HepG2 (cell line): ENCODE measurements around the gene BCL2L1. TPM values are rescaled to one million over a fixed set of nuclear protein-coding genes. Genes with fewer than 3 reads are reported as not detected.
A peak's percentile ranks its signal among the peaks of the same experiment; 100 is the strongest.

ENCODE experiments used
- ESRRA ChIP-seq: sonication (generic); formaldehyde crosslinking; IDR thresholded peaks from 2 replicates; pipeline ENCODE4 v1.5.1; 2020; ENCODE audit warnings: mild to moderate bottlenecking, low read depth, missing genetic modification reagents
- HNRNPK ChIP-seq: fragments of 200-400 bp; formaldehyde crosslinking; IDR thresholded peaks from 2 replicates; pipeline ENCODE4 v1.6.1; 2018; ENCODE audit warnings: low read length, low read depth, moderate library complexity, mild to moderate bottlenecking; ENCODE audit not compliant: poor library complexity, severe bottlenecking
- IRF9 ChIP-seq: sonication (generic); formaldehyde crosslinking; IDR thresholded peaks from 2 replicates; pipeline ENCODE4 v1.8.0; 2022; ENCODE audit warnings: missing genetic modification reagents, mild to moderate bottlenecking, borderline replicate concordance
- ISL2 ChIP-seq: sonication (generic); formaldehyde crosslinking; IDR thresholded peaks from 2 replicates; pipeline ENCODE4 v1.5.0; 2020; ENCODE audit warnings: missing genetic modification reagents
- KMT2A ChIP-seq: sonication (generic); formaldehyde crosslinking; IDR thresholded peaks from 2 replicates; pipeline ENCODE4 v1.4.0; 2020; ENCODE audit warnings: missing genetic modification reagents
- ONECUT2 ChIP-seq: sonication (generic); formaldehyde crosslinking; IDR thresholded peaks from 2 replicates; pipeline ENCODE4 v1.4.0; 2020; ENCODE audit warnings: missing genetic modification reagents
- RCOR2 ChIP-seq: IDR thresholded peaks from 2 replicates; pipeline ENCODE4 v1.6.1; 2016; ENCODE audit warnings: missing biosample characterization, missing genetic modification reagents
- SMAD3 ChIP-seq: sonication (generic); formaldehyde crosslinking; IDR thresholded peaks from 2 replicates; pipeline ENCODE4 v1.4.0; 2020; ENCODE audit warnings: missing genetic modification reagents
- THAP8 ChIP-seq: sonication (generic); formaldehyde crosslinking; IDR thresholded peaks from 2 replicates; pipeline ENCODE4 v1.5.1; 2020; ENCODE audit warnings: missing genetic modification reagents, mild to moderate bottlenecking, borderline replicate concordance
- THRA ChIP-seq: sonication (generic); formaldehyde crosslinking; IDR thresholded peaks from 2 replicates; pipeline ENCODE4 v1.4.0; 2020; ENCODE audit warnings: missing genetic modification reagents, borderline replicate concordance
- YEATS2 ChIP-seq: sonication (generic); formaldehyde crosslinking; IDR thresholded peaks from 2 replicates; pipeline ENCODE4 v1.4.0; 2020; ENCODE audit warnings: missing genetic modification reagents, borderline replicate concordance
- ZFP36L2 ChIP-seq: sonication (generic); formaldehyde crosslinking; IDR thresholded peaks from 2 replicates; pipeline ENCODE4 v1.4.0; 2020; ENCODE audit warnings: missing genetic modification reagents
- ZNF496 ChIP-seq: sonication (generic); formaldehyde crosslinking; IDR thresholded peaks from 2 replicates; pipeline ENCODE4 v1.8.1; 2023; ENCODE audit warnings: mild to moderate bottlenecking, moderate library complexity, missing genetic modification reagents; ENCODE audit not compliant: insufficient replicate concordance
- ZNF557 ChIP-seq: sonication (generic); formaldehyde crosslinking; IDR thresholded peaks from 2 replicates; pipeline ENCODE4 v1.4.0; 2020; ENCODE audit warnings: missing genetic modification reagents
- ZNF605 ChIP-seq: sonication (generic); formaldehyde crosslinking; IDR thresholded peaks from 2 replicates; pipeline ENCODE4 v1.8.0; 2022; ENCODE audit warnings: mild to moderate bottlenecking, missing genetic modification reagents
- ZNF709 ChIP-seq: sonication (generic); formaldehyde crosslinking; IDR thresholded peaks from 2 replicates; pipeline ENCODE4 v1.5.0; 2020; ENCODE audit warnings: mild to moderate bottlenecking, missing genetic modification reagents
- ZNF772 ChIP-seq: sonication (generic); formaldehyde crosslinking; IDR thresholded peaks from 2 replicates; pipeline ENCODE4 v1.5.0; 2020; ENCODE audit warnings: mild to moderate bottlenecking, missing genetic modification reagents
- ZNF781 ChIP-seq: sonication (generic); formaldehyde crosslinking; IDR thresholded peaks from 2 replicates; pipeline ENCODE4 v1.5.1; 2020; ENCODE audit warnings: borderline replicate concordance, mild to moderate bottlenecking, missing genetic modification reagents; ENCODE audit errors: not compliant biosample characterization
- polyA plus RNA-seq, 8 experiments: library from polyadenylated mRNA; depleted of rRNA in 3 of 8; stranded (reverse) in 7 of 8; unstranded in 1 of 8; fragments of >200 nt; fragmentation: Illumina TruSeq in 4 of 8; extraction: Trizol in 4 of 8; gene quantifications; 2 replicates each; pipeline versions ENCODE4 v1.2.1 to v1.2.3, GENCODE V29; 2011 to 2016; ENCODE audit warnings: low read depth in 4 of 8, missing spikeins in 1 of 8, mixed read lengths in 1 of 8; ENCODE audit not compliant: insufficient read depth in 1 of 8
- total RNA-seq, 5 experiments: library from RNA; depleted of rRNA; stranded (reverse); fragments of >200 nt; fragmentation: Illumina TruSeq; extraction: Trizol; gene quantifications; 2 replicates each; pipeline ENCODE4 v1.2.3, GENCODE V29; 2016; ENCODE audit warnings: low read depth in 1 of 5
- TF ChIP-seq, protein P1 (sequence below): sonication (generic); formaldehyde crosslinking; IDR thresholded peaks from 2 replicates; pipeline ENCODE4 v1.8.0; 2022; ENCODE audit warnings: mild to moderate bottlenecking, missing genetic modification reagents, borderline replicate concordance
- TF ChIP-seq, protein P2 (sequence below): sonication (generic); formaldehyde crosslinking; conservative IDR thresholded peaks from 2 replicates; pipeline ENCODE4 v1.4.0; 2020; ENCODE audit warnings: missing genetic modification reagents

BCL2L1 gene
- total and polyA plus RNA-seq, 2 of the 13 experiments (the other 11 are each of a cell fraction or from before 2014, with no cell fraction given), result 164 to 258 TPM

DNA sequence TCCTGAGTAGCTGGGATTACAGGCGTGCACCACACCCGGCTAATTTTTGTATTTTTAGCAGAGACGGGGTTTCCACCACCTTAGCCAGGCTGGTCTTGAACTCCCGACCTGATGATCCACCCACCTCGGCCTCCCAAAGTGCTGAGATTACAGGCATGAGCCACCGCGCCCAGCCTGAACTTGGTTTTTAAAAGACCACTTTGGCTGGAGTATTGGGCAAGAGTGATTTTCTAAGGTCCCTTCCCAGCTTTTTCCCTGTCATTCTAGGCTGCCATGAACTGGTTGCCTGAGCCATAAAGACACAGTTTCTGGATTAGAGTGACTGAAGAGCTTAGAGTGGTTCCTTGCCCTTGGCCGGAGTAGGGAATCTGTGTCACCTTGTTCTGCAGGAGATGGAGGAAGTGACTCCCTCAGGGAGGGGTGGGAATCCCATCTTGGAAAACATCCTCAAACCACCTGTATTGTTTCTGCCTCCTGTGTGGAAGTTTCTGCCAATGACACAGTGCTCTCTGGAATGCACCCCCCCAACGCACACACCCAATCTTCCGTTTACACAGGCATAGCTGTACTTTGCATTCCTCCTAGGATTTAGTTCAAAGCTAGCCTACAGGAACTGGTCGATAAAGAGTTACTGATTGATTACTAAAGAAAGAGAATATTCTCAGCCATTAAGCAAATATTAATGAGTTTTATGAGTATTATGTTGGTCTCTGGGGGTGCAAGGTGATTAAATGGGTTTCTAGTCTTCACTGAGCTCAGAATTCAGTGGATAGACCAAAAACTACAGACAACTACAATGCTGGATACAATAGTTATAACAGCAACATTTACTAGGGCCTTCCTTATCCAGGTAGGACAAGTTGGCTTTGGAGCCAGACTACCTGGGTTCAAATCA, 18.2 kb downstream of the BCL2L1 start (continued):
- TF ChIP-seq IRF9 (CRISPR knock-in tag), result peak; percentile 96
- peak; percentile 93 for TF ChIP-seq ZNF605
- peak; percentile 84; the same call in 1 of the 2 replicates for TF ChIP-seq KMT2A (CRISPR knock-in tag)
- peak; percentile 94; the same call in 1 of the 2 replicates for TF ChIP-seq ZNF772
- TF ChIP-seq ZNF781 (CRISPR knock-in tag), result peak; percentile 86
- TF ChIP-seq, protein P1, sequence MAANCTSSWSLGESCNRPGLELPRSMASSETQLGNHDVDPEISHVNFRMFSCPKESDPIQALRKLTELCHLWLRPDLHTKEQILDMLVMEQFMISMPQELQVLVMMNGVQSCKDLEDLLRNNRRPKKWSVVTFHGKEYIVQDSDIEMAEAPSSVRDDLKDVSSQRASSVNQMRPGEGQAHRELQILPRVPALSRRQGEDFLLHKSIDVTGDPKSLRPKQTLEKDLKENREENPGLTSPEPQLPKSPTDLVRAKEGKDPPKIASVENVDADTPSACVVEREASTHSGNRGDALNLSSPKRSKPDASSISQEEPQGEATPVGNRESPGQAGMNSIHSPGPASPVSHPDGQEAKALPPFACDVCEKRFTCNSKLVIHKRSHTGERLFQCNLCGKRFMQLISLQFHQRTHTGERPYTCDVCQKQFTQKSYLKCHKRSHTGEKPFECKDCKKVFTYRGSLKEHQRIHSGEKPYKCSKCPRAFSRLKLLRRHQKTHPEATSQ (CRISPR knock-in tag), result peak; percentile 84; the same call in 1 of the 2 replicates
- peak; percentile 82; the same call in 1 of the 2 replicates for TF ChIP-seq ZNF557
- peak; percentile 90; the same call in 1 of the 2 replicates for TF ChIP-seq ZFP36L2 (CRISPR knock-in tag)
- no peak for TF ChIP-seq ZNF496
- peak; percentile 100 for TF ChIP-seq ONECUT2 (CRISPR knock-in tag)
- peak; percentile 100 for TF ChIP-seq SMAD3 (CRISPR knock-in tag)
- TF ChIP-seq HNRNPK, result no peak
- peak; percentile 99 for TF ChIP-seq THRA (CRISPR knock-in tag)
- peak; percentile 97 for TF ChIP-seq ESRRA (CRISPR knock-in tag)
- TF ChIP-seq ISL2, result peak; percentile 100
- TF ChIP-seq YEATS2 (CRISPR knock-in tag), result peak; percentile 76; the same call in 1 of the 2 replicates
- TF ChIP-seq RCOR2 (CRISPR knock-in tag), result peak; percentile 100
- peak; percentile 68; the same call in 1 of the 2 replicates for TF ChIP-seq ZNF709 (CRISPR knock-in tag)
- TF ChIP-seq THAP8, result no peak
- TF ChIP-seq, protein P2, sequence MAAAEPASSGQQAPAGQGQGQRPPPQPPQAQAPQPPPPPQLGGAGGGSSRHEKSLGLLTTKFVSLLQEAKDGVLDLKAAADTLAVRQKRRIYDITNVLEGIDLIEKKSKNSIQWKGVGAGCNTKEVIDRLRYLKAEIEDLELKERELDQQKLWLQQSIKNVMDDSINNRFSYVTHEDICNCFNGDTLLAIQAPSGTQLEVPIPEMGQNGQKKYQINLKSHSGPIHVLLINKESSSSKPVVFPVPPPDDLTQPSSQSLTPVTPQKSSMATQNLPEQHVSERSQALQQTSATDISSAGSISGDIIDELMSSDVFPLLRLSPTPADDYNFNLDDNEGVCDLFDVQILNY (CRISPR knock-in tag), result no peak
